Colonic mucosa (tissue), 4 donors: Measurements from ENCODE around the gene RPL12. TPM values are rescaled to one million over a fixed set of nuclear protein-coding genes. Genes with fewer than 3 reads are reported as not detected.

Experiments
- DNase-seq: peaks from one replicate; pipeline ENCODE4 v3.0.0-alpha.2; 2020
- H3K27ac ChIP-seq: fragments of 200-600 bp; one replicate; pipeline ENCODE4 v1.8.0; 2021
- H3K27me3 ChIP-seq: fragments of 200-600 bp; one replicate; pipeline ENCODE4 v1.8.0; 2021
- H3K36me3 ChIP-seq: fragments of 200-600 bp; one replicate; pipeline ENCODE4 v1.8.0; 2021
- H3K4me1 ChIP-seq: fragments of 200-600 bp; one replicate; pipeline ENCODE4 v1.8.0; 2021; ENCODE audit warnings: mild to moderate bottlenecking
- H3K4me3 ChIP-seq: fragments of 200-600 bp; one replicate; pipeline ENCODE4 v1.8.0; 2021
- H3K9ac ChIP-seq, 2 donors: one replicate each; pipeline ENCODE4 v1.7.0; 2013; ENCODE audit warnings: control low read depth in 2 of 2, low read depth in 2 of 2, low read length in 2 of 2
- H3K9me3 ChIP-seq: fragments of 200-600 bp; one replicate; pipeline ENCODE4 v1.8.0; 2021
- CTCF ChIP-seq: fragments of 200-600 bp; IDR thresholded peaks from one replicate; pipeline ENCODE4 v1.8.0; 2022; ENCODE audit warnings: antibody characterized with exemption, mild to moderate bottlenecking
- intact Hi-C: fragments of 100-400 bp; cut with DNase I; formaldehyde crosslinking; loops from one replicate; pipeline ENCODE4 v1.14.1; 2022
- total RNA-seq, 2 donors: library from RNA; stranded (reverse); fragmentation: NEBNext Ultra II Directional in 1 of 2; extraction: Animal tissue kit (Norgen Biotek cat#: 25700) in 1 of 2; gene quantifications; one replicate each; pipeline ENCODE4 v1.2.1, GENCODE V29; 2021
- donor health status: healthy.
- donor health status: DM: no; HTN: no; CAD: no.
- donor health status: DM: no; HTN: no; CAD: no.

RPL12 gene
- total RNA-seq, 2 donors from 2014 or later, result 916 to 973 TPM

DNA sequence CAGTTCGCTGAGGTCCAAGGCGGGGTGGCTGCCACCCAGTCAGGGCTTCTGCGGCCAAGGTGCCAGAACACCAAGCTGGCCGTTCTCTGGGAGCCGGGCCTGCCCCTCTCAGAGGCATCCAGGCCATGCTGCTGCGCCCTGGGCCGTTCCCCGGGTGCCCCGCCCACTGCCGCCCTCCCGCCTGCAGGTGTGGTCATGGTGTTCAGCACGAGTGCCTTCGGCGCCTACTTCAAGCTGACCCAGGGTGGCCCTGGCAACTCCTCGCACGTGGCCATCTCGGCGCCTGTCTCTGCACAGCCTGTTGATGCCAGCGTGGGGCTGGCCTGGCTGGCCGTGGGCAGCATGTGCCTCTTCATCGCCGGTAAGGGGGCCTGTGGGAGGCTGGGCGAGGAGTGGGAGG lies 46.6 kb downstream of the RPL12 start:
- TF ChIP-seq CTCF, result no peak
- H3K36me3 ChIP-seq, result no peaks in the 10 kb centered on the region
- intact Hi-C loops, result no loop called here

DNA sequence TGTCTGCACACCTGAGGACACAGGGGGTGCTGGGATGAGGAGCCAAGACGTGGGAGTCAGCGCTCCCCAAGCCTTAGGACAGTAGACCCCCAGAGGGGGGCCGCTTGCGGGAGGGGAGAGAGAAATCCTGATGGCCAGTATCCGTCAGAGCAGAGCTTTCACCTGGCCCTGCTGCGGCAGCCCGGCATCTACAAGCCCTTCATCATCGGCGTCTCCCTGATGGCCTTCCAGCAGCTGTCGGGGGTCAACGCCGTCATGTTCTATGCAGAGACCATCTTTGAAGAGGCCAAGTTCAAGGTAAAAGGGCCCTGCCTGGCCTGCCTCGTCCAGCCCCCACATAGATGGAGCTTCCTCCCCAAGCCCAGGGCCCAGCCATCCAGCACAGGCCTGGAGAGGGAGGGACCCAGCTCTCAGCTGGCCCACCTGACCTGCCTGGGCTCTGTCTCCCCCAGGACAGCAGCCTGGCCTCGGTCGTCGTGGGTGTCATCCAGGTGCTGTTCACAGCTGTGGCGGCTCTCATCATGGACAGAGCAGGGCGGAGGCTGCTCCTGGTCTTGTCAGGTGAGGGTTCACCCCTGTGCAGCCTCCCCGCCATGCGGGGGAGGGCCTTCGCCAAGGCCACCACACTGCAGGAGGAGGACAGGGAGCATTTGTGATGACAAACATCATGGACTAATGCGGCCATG lies 47.6 kb downstream of the RPL12 start:
- intact Hi-C loops, result no loop called here
- no peaks in the 10 kb centered on the region for H3K4me1 ChIP-seq
- TF ChIP-seq CTCF, result no peak
- no peaks in the 10 kb centered on the region for H3K9me3 ChIP-seq
- no peak overlapping the region for H3K4me3 ChIP-seq
- no peaks in the 10 kb centered on the region for H3K36me3 ChIP-seq
- H3K27ac ChIP-seq, result no peak overlapping the region
- no peak overlapping the region for H3K9ac ChIP-seq
- no peaks in the 10 kb centered on the region for H3K27me3 ChIP-seq
- no peak for DNase-seq

More for the DNA sequence above, 46.6 kb downstream of the RPL12 start:
- no peak overlapping the region for H3K4me3 ChIP-seq
- no peaks in the 10 kb centered on the region for H3K9me3 ChIP-seq
- H3K27me3 ChIP-seq, result no peaks in the 10 kb centered on the region
- no peak overlapping the region for H3K27ac ChIP-seq
- H3K4me1 ChIP-seq, result no peaks in the 10 kb centered on the region
- no peak overlapping the region for H3K9ac ChIP-seq
- DNase-seq, result no peak

DNA sequence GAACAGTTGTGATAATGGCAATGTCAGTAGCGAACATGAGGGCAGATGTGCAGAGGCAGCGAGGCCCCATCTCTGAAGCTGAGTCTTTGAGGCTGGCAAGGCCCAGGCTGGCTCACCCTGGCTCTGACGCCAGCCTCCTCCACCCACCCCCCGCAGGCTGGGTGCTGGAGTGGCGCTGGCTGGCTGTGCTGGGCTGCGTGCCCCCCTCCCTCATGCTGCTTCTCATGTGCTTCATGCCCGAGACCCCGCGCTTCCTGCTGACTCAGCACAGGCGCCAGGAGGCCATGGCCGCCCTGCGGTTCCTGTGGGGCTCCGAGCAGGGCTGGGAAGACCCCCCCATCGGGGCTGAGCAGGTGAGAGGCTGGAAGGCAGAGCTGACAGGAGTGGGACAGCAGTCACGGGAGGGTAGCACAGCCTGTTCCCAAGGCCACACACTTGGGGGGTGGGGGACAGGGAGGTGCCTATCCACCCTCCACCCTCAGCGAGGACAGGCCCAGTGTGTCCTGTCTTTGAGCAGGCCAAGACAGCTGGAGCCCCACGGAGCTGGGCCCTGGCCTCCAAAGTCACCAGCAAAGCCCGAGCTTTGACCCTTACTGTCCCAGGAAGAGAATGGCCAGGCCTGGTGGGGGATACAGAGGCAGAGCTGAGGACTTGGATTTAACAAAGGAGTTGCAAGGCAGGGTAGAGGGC lies 48.7 kb downstream of the RPL12 start:
- Histone ChIP-seq H3K4me1 (no peaks in the 10 kb centered on the region), H3K9me3 (no peaks in the 10 kb centered on the region), H3K36me3 (no peaks in the 10 kb centered on the region), H3K4me3 (no peak overlapping the region), H3K27me3 (no peaks in the 10 kb centered on the region), H3K27ac (no peak overlapping the region), H3K9ac (no peak overlapping the region)
- no peak for TF ChIP-seq CTCF
- no peak for DNase-seq
- intact Hi-C loops, result no loop called here

GRCh38 chr9:127399736-127400269 lies 51.4 kb downstream of the RPL12 start:
- Histone ChIP-seq H3K36me3 (no peaks in the 10 kb centered on the region), H3K4me1 (peaks cover 4% of the 10 kb centered on the region), H3K9ac (no peak overlapping the region), H3K4me3 (no peak overlapping the region), H3K9me3 (no peaks in the 10 kb centered on the region), H3K27ac (no peak overlapping the region), H3K27me3 (no peaks in the 10 kb centered on the region)
- DNase-seq, result no peak
- intact Hi-C loops, result loop anchor here (5.0 to 10.0 kb wide), 3 partner anchors 47 to 185 kb away; no protein-coding TSS in a partner anchor
- no peak for TF ChIP-seq CTCF

- H3K4me1 ChIP-seq, result peaks cover 4% of the 10 kb centered on the region
- H3K9me3 ChIP-seq, result no peaks in the 10 kb centered on the region
- H3K27ac ChIP-seq, result no peak overlapping the region
- H3K27me3 ChIP-seq, result no peaks in the 10 kb centered on the region
- no peak for TF ChIP-seq CTCF
- H3K36me3 ChIP-seq, result no peaks in the 10 kb centered on the region
- peak overlapping the region; percentile 53 to 74 for H3K9ac ChIP-seq
- intact Hi-C loops, result loop anchor here (5.0 to 10.0 kb wide), 3 partner anchors 48 to 184 kb away; no protein-coding TSS in a partner anchor
- no peak overlapping the region for H3K4me3 ChIP-seq
- no peak for DNase-seq
Observed at GRCh38 chr9:127398715-127399400, 52.3 kb downstream of the RPL12 start.
